22Rv1 (cell line): ENCODE results near the gene RAPGEF4.

Experiments used
- CTCF ChIP-seq: fragments of 450-650 bp; IDR thresholded peaks from 2 replicates; pipeline ENCODE4 v1.5.1; 2017; ENCODE audit warnings: mild to moderate bottlenecking
- ZFX ChIP-seq: fragments of 450-650 bp; IDR thresholded peaks from 2 replicates; pipeline ENCODE4 v1.6.1; 2017; ENCODE audit warnings: antibody characterized with exemption, borderline replicate concordance

- TF ChIP-seq CTCF (no peak), ZFX (no peak)
These were observed 261.4 kb downstream of the RAPGEF4 start for GRCh38 chr2:172997031-172997430.
